D721Med (cell line): ENCODE measurements around the gene CCNYL1.

Source experiments
- DNase-seq: peaks from one replicate; pipeline ENCODE4 v3.0.0; 2011; ENCODE audit warnings: low spot score; ENCODE audit not compliant: insufficient read length
- FAIRE-seq: peaks from 2 replicates; lab custom pipeline; 2011; peaks lifted over from hg19 to GRCh38; lab: Jason Lieb, UNC
- TF ChIP-seq, protein P1 (sequence below): IDR thresholded peaks from 2 replicates; pipeline ENCODE4 v1.5.1; 2012; ENCODE audit warnings: mild to moderate bottlenecking, control low read depth; ENCODE audit not compliant: insufficient read depth; ENCODE audit errors: missing control alignments

Gene CCNYL1

DNA sequence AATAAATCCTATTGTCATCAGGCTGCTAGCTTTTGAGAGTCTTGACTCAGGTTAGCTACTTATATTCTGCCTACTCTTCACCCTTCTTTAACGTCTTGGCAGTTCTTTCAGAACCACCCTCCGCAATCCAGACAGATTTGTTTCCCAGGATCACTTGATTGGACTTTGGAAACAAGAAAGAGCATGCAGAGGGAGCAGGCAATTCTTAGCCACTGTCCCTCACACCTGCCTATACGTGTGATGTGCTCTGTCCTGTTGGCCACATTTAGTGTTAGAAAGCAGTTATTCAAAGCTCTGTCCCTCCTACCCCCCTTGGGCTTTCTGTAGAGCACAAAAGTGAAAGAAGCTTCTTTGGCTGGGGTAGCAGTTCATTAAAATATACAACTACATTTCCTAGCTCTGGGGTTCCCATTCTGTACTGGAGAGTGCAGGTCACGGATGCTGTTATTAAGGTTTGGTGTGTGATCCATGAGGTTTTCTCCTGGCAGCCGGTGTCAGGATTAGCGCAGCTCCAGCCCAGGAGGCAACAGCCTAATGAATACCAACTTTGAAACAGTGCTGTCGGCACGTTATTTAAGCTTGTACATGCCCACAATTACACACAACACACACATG is 52.0 kb downstream of the CCNYL1 start:
- DNase-seq: no peak
- FAIRE-seq: no peak

DNA sequence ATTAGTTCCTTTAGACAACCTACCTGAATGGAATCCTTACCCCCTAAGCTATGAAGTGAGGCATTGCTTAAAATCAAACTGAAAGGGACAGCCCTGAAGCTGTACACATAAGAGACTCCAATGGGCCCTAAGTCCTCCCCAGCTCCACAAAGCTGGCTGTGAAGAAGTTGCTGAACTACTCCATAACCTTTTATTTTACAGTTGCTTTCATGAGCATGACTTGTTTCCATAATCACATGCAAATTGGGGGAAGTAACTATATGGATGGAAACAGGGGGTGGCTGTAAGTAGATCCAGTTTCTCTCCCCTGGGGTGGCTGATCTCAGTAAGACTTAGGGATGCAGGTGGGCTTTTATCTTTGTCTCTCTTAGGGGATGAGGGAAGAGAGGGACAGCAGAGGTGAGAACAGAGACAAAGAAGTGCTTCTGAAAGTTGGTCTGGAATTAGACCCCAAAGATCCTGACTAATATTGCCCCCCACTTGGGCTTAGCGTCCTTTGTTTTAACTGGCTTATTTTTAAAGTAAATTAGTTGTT is 52.7 kb downstream of the CCNYL1 start:
- TF ChIP-seq, protein P1, sequence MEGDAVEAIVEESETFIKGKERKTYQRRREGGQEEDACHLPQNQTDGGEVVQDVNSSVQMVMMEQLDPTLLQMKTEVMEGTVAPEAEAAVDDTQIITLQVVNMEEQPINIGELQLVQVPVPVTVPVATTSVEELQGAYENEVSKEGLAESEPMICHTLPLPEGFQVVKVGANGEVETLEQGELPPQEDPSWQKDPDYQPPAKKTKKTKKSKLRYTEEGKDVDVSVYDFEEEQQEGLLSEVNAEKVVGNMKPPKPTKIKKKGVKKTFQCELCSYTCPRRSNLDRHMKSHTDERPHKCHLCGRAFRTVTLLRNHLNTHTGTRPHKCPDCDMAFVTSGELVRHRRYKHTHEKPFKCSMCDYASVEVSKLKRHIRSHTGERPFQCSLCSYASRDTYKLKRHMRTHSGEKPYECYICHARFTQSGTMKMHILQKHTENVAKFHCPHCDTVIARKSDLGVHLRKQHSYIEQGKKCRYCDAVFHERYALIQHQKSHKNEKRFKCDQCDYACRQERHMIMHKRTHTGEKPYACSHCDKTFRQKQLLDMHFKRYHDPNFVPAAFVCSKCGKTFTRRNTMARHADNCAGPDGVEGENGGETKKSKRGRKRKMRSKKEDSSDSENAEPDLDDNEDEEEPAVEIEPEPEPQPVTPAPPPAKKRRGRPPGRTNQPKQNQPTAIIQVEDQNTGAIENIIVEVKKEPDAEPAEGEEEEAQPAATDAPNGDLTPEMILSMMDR: no peak
- DNase-seq (no peak), FAIRE-seq (no peak)

More for the DNA sequence above, 52.0 kb downstream of the CCNYL1 start:
- TF ChIP-seq, protein P1: no peak

DNA sequence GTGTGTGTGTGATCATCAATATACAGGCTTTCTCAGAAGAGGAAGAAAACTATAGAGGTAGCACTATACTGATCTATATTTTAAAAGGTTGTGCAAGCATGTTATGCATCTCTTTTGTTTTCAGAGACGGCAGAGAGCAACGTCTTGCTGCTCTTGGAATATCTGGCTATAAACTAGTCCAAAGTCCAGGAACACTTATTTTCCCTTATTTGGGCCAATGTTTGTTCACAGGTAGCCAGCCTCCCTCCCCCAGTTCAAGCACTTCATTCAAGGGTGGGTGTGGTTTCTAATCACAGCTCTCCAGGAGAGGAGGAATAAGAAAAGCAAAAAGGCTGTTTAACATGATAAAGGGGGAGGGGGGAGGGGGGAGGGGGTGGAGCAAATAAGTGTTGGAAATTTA is 54.1 kb downstream of the CCNYL1 start:
- TF ChIP-seq, protein P1: no peak
- DNase-seq: no peak
- FAIRE-seq: no peak

DNA sequence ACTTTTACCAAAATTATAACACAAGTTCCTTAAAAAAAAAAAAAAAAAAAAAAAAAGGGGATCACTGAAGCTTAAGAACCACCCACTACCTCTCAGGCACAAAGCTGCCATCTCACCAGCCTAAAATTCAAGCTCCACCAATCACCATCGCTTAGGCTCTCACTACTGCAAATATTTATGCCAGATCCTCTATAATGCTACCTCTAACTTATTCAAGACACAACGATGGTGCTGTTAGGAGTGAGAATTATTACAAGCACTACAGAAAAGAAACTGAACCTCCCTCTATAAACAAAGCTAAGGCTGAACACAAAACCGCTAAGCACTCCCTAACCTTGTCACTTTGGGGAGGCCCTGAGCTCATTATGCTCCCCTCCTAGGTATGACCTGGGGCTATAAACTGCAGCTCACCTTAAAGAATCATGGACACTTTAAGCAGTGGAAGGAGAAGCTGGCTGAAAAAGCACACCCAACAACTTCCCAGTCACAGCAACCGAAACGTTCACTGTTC is 54.7 kb downstream of the CCNYL1 start:
- FAIRE-seq (no peak), DNase-seq (no peak)
- TF ChIP-seq, protein P1: no peak

DNA sequence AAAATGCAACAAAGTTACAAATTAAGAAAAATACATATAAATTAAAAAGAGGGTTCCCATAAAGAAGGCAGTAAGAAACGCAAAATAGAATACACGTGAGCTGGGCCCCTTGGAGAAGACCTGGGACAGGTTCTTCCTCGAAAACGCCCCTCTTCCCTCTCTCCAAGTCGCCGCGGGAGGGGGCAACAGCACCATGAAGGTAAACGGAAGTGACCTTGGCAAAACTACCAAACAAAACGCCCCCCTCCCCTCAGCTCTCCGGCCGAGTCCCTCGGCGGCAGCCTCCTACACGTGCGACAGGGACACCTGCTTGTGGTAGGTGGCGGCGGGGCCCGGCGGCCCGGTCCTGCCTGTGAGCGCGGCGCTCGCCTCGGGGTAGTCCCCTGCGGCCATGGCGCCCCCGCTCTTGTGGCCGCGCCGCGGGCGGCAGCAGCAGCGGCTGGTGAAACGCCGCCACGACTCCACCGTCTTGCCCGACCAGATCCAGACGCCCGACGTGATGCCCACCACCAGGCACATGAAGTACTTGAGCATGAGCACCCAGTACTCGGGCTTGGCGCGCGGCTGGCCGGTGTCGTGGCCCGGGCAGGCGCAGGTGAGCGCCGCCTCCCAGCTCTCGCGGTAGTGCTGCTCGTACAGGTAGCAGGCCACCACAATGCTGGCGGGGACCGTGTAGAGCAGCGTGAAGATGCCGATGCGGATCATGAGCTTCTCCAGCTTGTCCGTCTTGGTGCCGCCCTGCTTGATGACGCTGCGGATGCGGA is 55.4 kb downstream of the CCNYL1 start:
- FAIRE-seq (no peak), DNase-seq (no peak)
- TF ChIP-seq, protein P1: no peak

DNA sequence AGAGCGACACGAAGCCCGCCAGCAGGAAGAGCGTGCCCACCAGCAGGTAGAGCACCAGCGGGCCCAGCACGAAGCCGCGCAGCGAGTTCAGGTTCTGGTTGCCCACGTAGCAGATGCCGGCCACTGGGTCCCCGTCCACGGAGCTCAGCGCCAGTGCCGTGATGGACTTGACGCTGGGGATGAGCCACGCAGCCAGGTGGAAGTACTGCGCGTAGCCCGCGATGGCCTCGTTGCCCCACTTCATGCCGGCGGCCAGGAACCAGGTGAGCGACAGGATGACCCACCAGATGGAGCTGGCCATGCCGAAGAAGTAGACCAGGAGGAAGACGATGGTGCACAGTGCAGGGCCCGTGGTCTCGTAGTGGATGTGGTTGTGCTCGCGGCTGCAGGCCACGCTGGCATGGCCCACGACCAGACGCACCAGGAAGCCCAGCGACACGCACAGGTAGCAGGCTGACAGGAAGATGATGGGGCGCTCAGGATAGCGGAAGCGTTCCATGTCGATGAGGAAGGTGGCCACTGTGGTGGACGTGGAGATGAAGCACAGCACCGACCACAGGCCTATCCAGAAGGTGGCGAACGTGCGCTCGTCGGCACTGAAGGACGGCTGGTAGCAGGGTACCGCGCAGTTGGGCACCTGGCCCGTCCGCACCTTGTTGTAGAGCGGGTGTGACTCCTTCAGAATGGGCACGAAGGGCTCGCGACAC is 56.2 kb downstream of the CCNYL1 start:
- no peak for DNase-seq
- TF ChIP-seq, protein P1: no peak
- no peak for FAIRE-seq
